Cardiac septum (tissue), 1 donor: Measurements from ENCODE around the gene C21orf91. TPM values are rescaled to one million over a fixed set of nuclear protein-coding genes. Genes with fewer than 3 reads are reported as not detected.
A peak's percentile ranks its signal among the peaks of the same experiment; 100 is the strongest.
"Not testable (repeated sequence)": the region's sequence is repeated elsewhere in the genome, so short reads cannot be mapped to it uniquely, and the experiment has no call there.

ENCODE experiments used
- DNase-seq: peaks from one replicate; pipeline ENCODE4 v3.0.0-alpha.2; 2020; ENCODE audit warnings: low spot score
- intact Hi-C: fragments of 100-400 bp; cut with DNase I; formaldehyde crosslinking; loops from one replicate; pipeline ENCODE4 v1.14.0; 2022
- total RNA-seq: library from RNA; stranded (reverse); fragmentation: NEBNext Ultra II Directional; extraction: Animal tissue kit (Norgen Biotek cat#: 25700); gene quantifications from one replicate; pipeline ENCODE4 v1.2.1, GENCODE V29; 2021
- donor health status: DM: no; HTN: no; CAD: no.

The C21orf91 gene
- total RNA-seq, 1 donor from 2014 or later, result 21.3 TPM

DNA sequence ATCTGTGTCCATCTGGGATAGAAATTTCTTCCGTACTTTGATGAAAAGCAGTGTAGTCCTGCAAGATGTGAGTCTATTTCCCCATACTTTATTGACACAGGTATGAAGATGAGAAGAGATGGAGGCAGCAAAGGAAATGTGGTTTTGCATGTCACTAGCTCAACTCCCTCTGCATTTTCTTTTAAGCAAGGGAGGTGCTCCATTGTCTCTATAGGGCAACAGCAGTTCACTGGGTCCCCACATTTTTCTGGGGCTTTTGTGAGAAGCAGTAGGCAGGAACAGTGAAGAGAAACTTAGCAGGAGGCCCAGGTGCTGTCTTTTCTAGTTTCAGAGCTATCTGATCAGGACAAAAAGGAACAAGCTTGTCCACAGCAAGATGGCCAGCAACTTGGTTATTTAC, 37.1 kb downstream of the C21orf91 start:
- DNase-seq, result no peak
- intact Hi-C loops, result no loop called here

DNA sequence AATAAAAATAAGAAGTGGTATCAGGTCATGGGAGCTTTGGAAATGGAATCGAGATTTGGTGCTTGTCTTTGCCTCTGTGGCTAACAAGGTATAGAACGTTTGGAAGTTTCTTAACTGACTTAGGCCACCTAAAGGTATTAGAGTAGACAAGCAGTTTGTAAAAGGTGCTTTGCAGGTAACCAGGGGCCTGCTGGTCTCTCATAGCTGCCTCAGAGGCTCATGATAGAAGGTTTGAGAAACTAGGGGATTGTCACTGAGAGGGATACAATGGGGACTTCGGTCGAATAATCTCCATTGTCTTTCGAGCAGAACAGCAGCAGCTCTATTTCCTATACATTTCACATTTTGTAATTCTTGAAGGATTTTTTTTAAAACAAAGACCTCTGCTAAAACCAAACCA, 37.6 kb downstream of the C21orf91 start:
- intact Hi-C loops, result no loop called here

DNA sequence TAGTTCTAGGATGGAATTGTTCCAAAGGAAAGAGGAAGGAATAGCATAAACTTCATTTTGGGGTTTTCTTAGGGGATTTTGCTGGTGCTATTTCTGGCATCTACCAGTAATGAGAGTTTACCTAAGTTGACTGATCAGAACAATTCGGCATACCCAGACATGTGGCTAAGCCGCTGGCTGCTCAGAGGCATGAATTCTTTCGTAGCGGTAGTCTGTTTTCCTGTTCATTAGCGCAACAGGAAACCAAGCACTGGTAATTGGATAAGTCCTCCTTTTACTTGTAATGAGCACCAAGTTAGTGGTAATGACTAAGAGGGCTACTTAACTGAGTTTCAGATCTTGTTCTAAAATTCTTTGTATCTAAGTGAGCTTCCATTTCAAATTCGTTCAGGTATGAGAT, 38.6 kb downstream of the C21orf91 start:
- DNase-seq, result no peak
- intact Hi-C loops, result no loop called here

More for the DNA sequence above, 37.6 kb downstream of the C21orf91 start:
- DNase-seq, result no peak

DNA sequence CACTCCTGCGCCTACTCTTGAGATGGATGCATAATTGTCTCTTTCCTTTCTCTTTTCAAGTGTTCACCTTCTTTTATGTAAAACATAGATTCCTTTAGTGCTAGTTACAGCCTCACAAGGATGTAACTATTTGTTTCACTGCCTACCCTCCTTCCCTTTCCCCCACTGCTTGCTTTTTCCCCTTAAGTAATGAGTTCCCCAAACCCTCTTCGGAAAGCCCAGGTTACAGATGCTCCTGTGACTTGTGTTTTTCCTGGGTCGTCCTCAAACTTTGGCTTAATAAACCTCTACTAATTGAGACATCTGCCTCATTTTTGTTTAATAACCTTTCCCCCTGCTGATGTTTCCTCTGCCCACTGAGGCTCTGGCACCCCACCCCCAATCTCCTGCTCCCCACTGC, 39.2 kb downstream of the C21orf91 start:
- no peak for DNase-seq
- intact Hi-C loops, result no loop called here

DNA sequence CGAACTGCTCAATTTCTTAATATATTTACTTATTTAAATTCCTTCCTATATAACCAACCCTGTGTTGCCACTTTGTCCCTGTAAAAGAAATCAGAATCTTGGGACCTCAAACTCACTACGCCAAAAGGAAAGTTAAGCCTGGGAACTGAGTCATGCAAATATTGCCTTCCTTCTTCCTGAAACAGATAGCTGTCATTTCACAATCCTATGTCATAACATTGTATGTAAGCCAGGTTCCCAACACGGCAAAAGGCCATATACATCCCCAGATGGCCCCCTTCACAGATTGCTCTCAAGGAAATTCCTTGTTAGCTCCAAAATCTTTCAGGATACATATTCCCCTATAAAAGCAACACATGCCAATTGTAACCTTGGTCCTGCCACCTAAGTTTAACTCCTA, 39.7 kb downstream of the C21orf91 start:
- intact Hi-C loops, result no loop called here
- no peak for DNase-seq

DNA sequence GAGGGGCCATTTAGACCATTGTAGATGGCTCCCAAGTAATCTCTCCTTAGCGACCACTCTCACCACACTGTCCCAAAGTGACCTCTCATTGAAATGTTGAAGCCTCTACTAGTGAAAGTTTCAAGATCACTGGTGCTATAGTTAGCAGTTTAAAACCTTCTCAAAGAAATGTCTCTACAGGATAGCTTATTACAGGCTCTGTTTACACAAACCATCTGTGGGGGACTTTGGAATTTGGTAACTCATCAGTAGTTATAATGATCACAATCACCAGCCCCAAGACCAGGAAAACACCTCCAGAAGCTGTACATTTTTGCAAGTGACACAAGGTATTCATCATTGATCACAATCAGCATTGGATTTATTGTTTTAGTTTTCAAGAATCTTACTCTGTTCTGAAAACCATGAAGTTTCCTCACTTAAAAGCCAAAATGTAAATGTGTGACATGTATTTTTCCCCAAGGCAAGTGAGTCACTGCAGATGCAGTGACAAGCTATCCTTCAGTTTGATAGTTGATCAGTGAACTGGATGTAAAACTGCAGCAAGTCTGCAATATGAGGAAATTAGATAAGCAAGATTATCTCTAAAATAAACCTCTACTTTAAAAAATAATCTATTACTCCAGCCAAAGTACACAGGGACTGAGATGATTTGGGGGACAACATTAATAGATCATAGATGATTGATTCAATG, 41.9 kb downstream of the C21orf91 start:
- no peak for DNase-seq
- intact Hi-C loops, result no loop called here

DNA sequence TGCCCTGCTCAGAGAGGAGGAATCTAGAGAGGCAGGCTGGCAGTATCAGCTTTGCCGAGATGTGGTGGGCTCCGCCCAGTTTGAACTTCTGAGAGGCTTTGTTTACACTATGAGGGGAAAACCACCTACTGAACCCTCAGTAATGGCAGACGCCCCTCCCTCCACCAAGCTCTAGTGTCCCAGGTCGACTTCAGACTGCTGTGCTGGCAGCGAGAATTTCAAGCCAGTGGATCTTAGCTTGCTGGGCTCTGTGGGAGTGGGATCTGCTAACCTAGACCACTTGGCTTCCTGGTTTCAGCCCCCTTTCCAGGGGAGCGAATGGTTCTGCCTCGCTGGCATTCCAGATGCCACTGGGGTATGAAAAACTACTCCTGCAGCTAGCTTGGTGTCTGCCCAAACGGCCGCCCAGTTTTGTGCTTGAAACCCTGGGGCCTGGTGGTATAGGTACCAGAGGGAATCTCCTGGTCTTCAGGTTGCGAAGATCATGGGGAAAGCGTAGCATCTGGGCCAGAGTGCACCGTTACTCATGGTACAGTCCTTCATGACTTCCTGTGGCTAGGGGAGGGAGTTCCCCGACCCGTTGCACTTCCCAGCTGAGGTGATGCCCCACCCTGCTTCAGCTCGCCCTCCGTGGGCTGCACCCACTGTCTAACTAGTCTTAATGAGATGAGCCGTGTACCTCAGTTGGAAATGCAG, 43.6 kb downstream of the C21orf91 start:
- intact Hi-C loops, result no loop called here
- DNase-seq, result peak; percentile 79

DNA sequence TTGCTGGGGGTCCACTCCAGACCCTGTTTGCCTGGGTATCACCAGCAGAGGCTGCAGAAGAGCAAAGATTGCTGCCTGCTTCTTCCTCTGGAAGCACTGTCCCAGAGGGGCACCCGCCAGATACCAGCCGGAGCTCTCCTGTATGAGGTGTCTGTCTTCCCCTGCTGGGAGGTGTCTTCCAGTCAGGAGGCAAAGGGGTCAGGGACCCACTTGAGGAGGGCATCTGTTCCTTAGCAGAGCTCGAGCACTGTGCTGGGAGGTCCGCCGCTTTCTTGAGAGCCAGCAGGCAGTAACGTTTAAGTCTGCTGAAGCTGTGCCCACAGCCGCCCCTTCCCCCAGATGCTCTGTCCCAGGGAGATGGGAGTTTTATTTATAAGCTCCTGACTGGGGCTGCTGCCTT, 44.1 kb downstream of the C21orf91 start:
- intact Hi-C loops, DNase-seq: not testable (repeated sequence)

DNA sequence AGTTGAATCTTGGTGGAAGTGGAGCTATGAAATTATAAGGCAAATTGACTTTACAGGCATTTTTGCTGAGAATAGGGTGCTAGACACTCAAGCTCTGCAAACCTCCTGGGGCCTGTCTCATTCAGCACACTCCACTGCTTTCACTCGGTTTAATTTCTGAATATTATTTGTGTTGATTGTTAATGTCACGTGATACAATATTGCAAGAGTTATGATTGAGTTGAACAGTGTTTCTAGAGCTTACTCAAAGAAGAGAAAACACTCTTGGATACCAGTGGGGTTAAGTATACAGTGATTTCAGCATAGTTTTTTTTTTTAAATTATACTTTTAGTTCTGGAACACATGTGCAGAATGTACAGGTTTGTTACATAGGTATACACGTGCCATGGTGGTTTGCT, 49.7 kb downstream of the C21orf91 start:
- no peak for DNase-seq
- intact Hi-C loops, result no loop called here

DNA sequence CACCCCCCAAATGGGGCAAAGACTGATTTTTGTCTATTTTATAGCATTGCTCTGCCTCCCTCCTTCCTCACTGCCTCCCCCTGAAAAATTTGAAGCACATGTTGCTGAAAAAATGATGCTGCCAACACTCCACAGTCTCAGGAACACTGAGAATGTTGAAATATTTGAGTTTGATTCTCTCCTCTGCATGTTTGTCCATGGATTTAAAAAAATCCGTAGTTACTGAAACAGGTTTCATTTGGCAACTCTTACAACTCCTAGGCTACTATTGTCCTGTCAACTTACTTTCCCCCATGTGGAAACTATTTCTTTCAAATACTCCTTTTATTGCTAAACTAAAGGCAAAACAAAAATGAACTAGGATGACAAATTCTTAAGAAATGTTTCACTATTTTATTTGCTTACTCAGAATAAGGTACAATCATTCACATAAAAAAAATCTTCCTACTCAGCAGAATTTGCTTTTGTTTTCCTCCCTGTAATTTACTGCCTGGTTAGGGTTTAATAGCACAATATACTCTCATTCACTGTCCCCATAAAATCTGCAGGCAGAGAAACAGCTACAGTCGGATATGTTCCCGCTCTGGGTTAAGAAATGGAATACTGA, 50.2 kb downstream of the C21orf91 start:
- DNase-seq, result no peak

DNA sequence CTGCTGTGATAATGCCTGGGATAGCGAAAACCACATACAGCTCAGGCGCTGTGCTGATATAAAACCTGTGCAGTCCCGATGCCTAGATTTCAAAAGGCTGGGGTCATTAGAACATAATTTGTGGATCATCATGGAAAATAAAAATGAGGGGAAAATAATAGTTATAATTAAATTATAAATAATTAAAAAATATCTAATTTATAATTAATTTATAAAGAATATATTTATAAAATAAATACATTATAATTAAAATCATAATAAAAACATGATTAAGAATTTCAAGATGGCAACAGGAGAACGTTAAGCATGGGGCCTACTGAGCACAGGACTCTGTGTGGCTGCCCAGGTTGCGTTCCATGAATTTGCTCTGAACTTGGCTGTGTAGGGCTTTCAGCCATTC, 53.9 kb downstream of the C21orf91 start:
- intact Hi-C loops, result no loop called here
- DNase-seq, result no peak

More for the DNA sequence above, 50.2 kb downstream of the C21orf91 start:
- intact Hi-C loops, result no loop called here

DNA sequence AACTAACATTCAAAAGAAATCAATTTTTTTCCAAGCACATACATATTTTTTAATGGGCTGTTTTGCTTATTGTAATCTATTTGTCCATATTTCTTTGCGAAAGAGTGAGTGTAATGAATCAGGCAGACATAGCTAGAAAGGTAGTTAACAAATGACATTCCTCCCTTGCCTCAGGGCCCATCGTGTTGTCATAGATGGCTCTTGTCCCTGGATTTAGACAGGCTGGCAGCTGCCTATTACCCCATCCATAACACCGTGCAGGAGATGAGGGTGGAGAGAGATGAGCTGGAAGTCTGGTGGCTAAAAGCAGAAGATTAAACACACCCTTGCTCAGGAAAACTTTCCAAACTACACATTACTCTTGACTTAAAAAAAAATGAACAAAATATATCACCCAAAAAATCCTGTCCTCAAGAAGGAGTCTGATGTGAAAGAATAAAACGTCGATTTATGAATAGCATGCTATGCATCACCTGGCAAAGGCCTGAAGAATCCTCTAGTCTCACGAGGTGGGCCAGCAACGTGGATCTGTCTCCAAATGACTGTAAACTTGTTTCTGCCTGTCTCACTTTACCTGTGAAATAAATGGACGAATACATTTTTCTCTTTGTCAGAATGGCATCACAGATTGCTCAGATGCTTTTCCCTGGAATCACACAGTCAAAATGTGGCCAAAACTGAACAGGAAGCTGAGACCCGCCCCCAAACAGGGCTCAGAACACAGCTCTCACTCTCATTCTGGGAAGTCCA, 55.7 kb downstream of the C21orf91 start:
- DNase-seq, result no peak
- intact Hi-C loops, result no loop called here

DNA sequence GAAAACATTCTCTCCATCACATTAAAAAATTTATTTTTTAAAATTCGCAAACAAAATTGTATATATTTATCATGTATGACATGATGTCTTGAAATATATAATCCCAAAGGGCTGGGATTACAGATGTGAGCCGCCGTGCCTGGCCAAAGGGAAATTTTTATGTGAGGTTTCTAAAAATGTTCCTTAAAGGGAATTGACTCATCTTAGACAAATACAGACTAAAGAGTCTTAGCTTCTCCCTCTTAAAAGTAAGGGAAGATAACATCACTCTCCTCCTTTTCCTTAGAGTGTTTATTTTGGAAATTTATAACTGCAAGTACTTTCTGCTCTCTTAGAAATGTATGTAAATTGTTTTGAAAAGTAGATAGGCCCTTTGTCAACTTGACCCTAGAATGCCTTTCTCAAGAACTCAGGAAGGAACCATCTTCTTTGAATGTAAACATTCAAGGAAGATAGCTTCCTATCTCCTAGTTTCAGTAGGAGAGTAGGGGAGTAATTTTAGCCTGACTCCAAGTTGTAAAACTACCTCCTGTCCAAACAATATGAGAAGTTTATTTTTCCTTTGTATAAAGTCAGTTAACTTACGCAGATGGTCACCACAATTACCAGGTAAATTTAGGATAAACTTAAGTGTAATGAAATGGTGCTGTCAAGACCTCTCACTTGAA, 59.5 kb downstream of the C21orf91 start:
- no peak for DNase-seq
- intact Hi-C loops, result no loop called here

DNA sequence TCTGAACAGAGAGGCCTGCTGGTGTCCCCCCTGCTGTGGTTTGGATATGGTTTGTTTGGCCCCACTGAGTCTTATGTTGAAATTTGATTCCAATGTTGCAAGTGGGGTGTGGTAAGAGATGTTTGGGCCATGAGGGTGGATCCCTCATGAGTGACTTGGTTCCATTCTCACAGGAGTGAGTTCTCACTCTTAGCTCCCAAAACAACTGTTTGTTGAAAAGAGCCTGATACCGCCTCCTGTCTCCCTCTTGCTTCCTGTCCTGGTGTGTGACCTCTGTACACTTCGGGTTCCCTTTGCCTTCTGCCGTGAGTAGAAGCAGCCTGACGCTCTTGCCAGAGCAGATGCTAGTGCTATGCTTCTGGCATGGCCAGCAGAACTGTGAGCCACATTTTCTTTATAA, 60.5 kb downstream of the C21orf91 start:
- DNase-seq, result no peak
- intact Hi-C loops, result no loop called here

DNA sequence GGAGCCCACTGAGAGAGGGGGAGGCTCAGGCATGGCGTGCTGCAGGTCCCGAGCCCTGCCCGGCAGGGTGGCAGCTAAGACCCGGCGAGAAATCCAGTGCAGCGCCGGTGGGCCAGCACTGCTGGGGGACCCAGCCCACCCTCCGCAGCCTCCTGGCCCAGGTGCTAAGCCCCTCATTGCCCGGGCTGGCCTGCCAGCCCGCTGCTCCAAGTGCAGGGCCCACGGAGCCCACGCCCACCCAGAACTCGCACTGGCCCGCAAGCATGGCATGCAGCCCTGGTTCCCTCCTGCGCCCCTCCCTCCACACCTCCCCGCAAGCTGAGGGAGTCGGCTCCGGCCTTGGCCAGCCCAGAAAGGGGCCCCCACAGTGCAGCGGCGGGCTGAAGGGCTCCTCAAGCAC, 61.5 kb downstream of the C21orf91 start:
- intact Hi-C loops, result no loop called here
- DNase-seq, result no peak

DNA sequence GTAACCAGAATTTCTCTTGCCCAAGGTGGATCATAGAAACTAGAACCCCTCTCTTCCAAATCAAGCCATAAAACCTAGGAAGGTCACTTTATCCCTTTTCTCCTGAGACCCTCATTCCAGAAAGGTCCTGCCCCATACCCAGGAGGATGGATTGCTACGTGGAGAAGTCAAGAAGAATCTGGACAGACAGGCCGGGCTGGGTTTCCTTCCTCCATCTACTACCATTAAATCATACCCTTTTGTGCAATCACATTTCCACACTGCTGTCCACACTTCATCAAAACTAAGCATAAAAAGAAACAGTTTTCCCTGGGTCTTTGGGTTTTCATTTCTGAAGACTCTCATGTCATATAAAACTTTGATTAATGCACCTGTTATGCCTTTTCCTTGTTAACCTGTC, 65.4 kb downstream of the C21orf91 start:
- no peak for DNase-seq
- intact Hi-C loops, result no loop called here

DNA sequence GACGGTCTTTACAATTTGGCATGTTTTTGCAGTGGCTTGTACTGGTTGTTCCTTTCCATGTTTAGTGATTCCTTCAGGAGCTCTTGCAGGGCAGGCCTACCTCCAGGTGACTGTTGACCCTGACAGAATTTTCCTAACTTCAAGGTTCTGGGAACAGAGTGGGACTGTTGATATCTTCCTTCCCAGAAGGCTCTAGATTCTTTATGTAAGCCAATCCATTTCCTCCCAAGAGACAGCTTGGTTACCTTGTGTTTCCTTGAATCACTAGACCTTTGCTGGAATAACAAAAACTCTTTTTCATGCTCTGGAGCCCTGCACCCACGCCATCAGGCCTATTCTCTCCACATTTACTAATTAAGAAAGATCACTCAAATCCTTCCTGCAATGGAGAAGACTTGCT, 67.0 kb downstream of the C21orf91 start:
- intact Hi-C loops, result no loop called here
- no peak for DNase-seq

DNA sequence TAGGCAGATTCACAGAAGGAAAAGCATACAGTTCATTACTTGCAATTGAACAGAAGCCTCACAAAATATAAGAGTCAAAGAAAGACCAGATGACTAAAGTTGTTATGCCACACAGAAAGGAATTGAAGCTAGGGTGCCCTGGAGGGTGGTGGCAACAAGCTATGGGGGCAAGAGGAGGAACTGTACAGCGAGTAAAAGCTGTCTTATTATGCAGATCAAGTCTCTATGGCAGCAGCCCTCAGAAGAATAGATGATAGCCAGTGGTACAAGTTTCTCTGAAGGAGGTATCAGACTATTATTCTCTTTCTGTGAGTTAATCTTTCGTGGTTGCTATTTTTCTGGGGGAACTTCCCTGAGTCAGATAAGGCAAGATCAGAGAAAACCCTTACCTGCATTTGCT, 72.2 kb downstream of the C21orf91 start:
- intact Hi-C loops, result no loop called here

DNA sequence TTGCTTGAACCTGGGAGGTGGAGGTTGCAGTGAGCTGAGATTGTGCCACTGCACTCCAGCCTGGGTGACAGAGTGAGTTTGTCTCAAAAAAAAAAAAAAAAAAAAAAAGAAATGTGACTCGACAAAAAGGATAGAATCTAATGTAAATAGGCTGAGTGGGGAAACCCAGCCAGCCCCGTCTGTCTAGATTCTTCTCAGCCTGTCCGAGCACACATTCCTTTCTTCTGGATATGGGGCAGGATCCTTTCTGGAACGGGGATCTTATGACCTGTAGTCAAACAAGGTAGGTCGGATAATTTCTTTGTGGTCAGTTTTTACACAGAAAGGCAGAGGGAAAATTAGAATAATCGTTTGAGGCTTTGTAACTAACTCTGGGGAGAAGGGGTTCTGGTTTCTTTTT, 74.1 kb downstream of the C21orf91 start:
- DNase-seq, result no peak
- intact Hi-C loops, result no loop called here

More for the DNA sequence above, 72.2 kb downstream of the C21orf91 start:
- DNase-seq, result no peak
